Skeletal muscle satellite cell (primary cell): ENCODE data around the gene TMEM141.
"Not testable (repeated sequence)": the region's sequence is repeated elsewhere in the genome, so short reads cannot be mapped to it uniquely, and the experiment has no call there.

Experiments used
- H3K27me3 ChIP-seq: 2 replicates; pipeline ENCODE4 v1.7.0; 2013; ENCODE audit warnings: low read length; ENCODE audit not compliant: control insufficient read depth, insufficient read depth
- H3K36me3 ChIP-seq: 2 replicates; pipeline ENCODE4 v1.7.0; 2013; ENCODE audit warnings: mild to moderate bottlenecking, control low read depth, low read length; ENCODE audit not compliant: insufficient read depth
- H3K4me1 ChIP-seq: 2 replicates; pipeline ENCODE4 v1.7.0; 2013; ENCODE audit warnings: low read length; ENCODE audit not compliant: control insufficient read depth, insufficient read depth
- H3K4me2 ChIP-seq: 2 replicates; pipeline ENCODE4 v1.7.0; 2013; ENCODE audit warnings: mild to moderate bottlenecking, low read length
- H3K4me3 ChIP-seq: 2 replicates; pipeline ENCODE4 v1.7.0; 2013; ENCODE audit warnings: low read length
- H3K9ac ChIP-seq: 2 replicates; pipeline ENCODE4 v1.7.0; 2013; ENCODE audit warnings: mild to moderate bottlenecking, low read depth, low read length, moderate library complexity
- H3K9me3 ChIP-seq: replicated peaks from 2 replicates; pipeline ENCODE4 v1.7.0; 2013; ENCODE audit warnings: mild to moderate bottlenecking, control low read depth, low read length

Gene TMEM141

GRCh38 chr9:136793086-136793946, 2.2 kb downstream of the TMEM141 start:
- peaks cover 15% of the 10 kb centered on the region for H3K27me3 ChIP-seq
- no peaks in the 10 kb centered on the region for H3K9me3 ChIP-seq
- no peak overlapping the region for H3K4me3 ChIP-seq
- H3K4me1 ChIP-seq, result peaks cover 12% of the 10 kb centered on the region
- H3K9ac ChIP-seq, result no peak overlapping the region
- H3K36me3 ChIP-seq, result no peaks in the 10 kb centered on the region
- H3K4me2 ChIP-seq, result no peak overlapping the region

- H3K27me3 ChIP-seq, result peaks cover 24% of the 10 kb centered on the region
- no peaks in the 10 kb centered on the region for H3K9me3 ChIP-seq
- no peak overlapping the region for H3K4me3 ChIP-seq
- peaks cover 12% of the 10 kb centered on the region for H3K4me1 ChIP-seq
- H3K9ac ChIP-seq, result no peak overlapping the region
- no peak overlapping the region for H3K4me2 ChIP-seq
- no peaks in the 10 kb centered on the region for H3K36me3 ChIP-seq
These were observed 3.3 kb downstream of the TMEM141 start for GRCh38 chr9:136794281-136794999.

DNA sequence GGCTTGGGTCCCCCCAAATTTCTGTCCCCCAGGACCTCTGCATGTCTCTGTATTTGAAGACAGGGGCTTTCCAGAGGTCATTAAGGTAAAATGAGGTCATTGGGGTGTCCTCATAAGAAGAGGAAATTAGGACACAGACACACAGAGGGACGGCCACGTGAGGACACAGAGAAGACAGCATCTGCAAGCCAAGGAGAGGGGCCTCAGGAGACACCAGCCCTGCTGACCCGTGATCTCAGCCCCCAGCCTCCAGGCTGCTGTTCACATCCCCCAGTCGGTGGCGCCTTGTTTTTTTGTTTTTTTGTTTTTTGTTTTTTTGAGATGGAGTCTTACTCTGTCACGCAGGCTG, 3.8 kb downstream of the TMEM141 start:
- peaks cover 17% of the 10 kb centered on the region for H3K4me1 ChIP-seq
- H3K36me3 ChIP-seq, result no peaks in the 10 kb centered on the region
- no peaks in the 10 kb centered on the region for H3K9me3 ChIP-seq
- H3K9ac ChIP-seq, result no peak overlapping the region
- no peak overlapping the region for H3K4me3 ChIP-seq
- peaks cover 28% of the 10 kb centered on the region for H3K27me3 ChIP-seq
- H3K4me2 ChIP-seq, result no peak overlapping the region

DNA sequence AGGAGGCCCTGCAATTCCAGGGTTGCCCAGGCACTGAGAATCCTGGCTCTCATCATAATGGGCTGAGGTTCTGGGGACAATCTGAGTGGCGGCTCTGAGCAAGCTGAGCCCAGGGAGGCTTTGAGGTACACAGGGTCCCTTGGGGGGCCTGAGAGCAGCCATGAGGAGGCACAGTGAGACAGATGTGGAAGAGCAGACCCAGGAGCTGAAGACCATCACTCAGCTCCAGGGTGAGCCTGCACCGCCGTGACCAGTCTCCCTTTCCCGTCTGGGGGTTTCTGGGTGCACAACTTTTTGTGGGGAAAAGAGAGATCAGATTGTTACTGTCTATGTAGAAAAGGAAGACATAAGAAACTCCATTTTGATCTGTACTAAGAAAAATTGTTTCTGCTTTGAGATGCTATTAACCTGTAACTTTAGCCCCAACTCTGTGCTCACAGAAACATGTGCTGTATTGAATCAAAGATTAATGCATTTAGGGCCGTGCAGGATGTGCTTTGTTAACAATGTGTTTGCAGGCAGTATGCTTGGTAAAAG, 5.2 kb downstream of the TMEM141 start, which contains the start of gene CCDC183:
Gene CCDC183 (plus strand): TSS at position 101 of the 537 bp plus-strand sequence. CDS start 60 bp downstream, at position 161.
- no peak within 1 kb of the TSS for H3K9ac ChIP-seq
- no peaks in the 10 kb centered on the region for H3K9me3 ChIP-seq
- no peak within 1 kb of the TSS for H3K4me3 ChIP-seq
- H3K4me1 ChIP-seq, result peaks cover 10% of the 10 kb centered on the region
- peaks cover 39% of the 10 kb centered on the region for H3K27me3 ChIP-seq
- no peaks in the 10 kb centered on the region for H3K36me3 ChIP-seq
- H3K4me2 ChIP-seq, result no peak within 1 kb of the TSS

DNA sequence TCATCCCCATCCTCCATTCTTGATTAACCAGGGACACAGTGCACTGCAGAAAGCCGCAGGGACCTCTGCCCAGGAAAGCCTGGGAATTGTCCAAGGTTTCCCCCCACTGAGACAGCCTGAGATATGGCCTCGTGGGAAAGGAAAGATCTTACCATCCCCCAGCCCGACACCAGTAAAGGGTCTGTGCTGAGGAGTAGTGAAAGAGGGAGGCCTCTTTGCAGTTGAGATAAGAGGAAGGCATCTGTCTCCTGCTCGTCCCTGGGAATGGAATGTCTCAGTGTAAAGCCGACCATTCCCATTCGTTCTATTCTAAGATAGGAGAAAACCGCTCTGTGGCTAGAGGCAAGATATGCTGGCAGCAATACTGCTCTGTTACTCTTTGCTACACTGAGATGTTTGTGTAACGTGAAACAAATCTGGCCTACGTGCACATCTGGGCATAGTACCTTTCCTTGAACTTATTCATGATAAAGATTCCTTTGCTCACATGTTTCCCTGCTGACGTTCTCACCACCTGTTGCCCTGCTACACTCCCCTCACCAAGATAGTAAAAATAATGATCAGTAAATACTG, 5.7 kb downstream of the TMEM141 start:
- H3K4me1 ChIP-seq, H3K4me3 ChIP-seq: not testable (repeated sequence)

GRCh38 chr9:136798708-136799078, 7.5 kb downstream of the TMEM141 start:
- Histone ChIP-seq H3K4me1 (peaks cover 5% of the 10 kb centered on the region), H3K4me2 (no peak overlapping the region), H3K9ac (no peak overlapping the region), H3K36me3 (no peaks in the 10 kb centered on the region), H3K9me3 (no peaks in the 10 kb centered on the region), H3K4me3 (no peak overlapping the region), H3K27me3 (peaks cover 50% of the 10 kb centered on the region)

More for the DNA sequence above, 5.7 kb downstream of the TMEM141 start:
- not testable (repeated sequence) for H3K9ac ChIP-seq, H3K36me3 ChIP-seq, H3K9me3 ChIP-seq, H3K4me2 ChIP-seq
- peaks cover 43% of the 10 kb centered on the region for H3K27me3 ChIP-seq

DNA sequence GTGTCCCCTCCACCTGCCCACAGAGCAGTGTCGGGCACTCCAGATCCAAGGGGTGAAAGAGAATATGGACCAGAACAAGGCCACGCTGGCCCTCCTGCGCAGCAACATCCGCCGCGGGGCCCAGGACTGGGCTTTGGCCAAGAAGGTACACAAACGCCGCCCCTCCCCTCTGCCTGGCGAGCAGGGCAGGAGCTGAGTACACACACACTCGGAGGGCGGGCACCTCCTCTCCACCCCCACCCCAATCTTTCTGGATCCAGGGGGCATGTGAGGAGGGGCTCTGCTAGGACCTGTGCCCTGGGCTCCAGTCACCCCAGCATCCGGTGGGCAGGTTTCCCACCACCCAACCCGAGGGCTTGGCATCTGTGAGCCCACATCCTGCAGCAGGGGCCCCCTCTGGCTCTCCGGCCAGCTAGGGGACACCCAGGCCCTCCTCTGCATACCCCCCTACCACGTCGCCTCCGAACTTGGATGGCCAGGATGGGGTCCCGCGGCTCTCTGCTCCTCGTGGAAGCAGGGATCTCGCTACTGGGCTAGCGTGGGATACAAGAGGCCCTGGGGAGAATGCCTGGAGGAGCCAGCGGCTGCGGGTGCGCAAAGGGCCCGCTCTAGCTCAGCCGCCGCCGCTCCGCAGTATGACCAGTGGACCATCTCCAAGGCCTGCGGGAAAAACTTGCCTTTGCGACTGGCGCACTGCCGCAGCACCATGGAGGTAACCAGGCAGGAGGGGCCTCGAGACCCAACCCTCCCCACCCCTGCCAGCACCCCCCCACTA, 8.1 kb downstream of the TMEM141 start:
- H3K9ac ChIP-seq, result no peak overlapping the region
- H3K27me3 ChIP-seq, result peaks cover 50% of the 10 kb centered on the region
- no peaks in the 10 kb centered on the region for H3K36me3 ChIP-seq
- H3K4me3 ChIP-seq, result no peak overlapping the region
- H3K9me3 ChIP-seq, result no peaks in the 10 kb centered on the region
- H3K4me2 ChIP-seq, result peak overlapping the region; percentile 55
- H3K4me1 ChIP-seq, result peaks cover 5% of the 10 kb centered on the region

GRCh38 chr9:136799854-136800657, 8.9 kb downstream of the TMEM141 start:
- Histone ChIP-seq H3K4me2 (peak overlapping the region; percentile 65), H3K9ac (no peak overlapping the region), H3K4me3 (no peak overlapping the region), H3K4me1 (peaks cover 5% of the 10 kb centered on the region), H3K9me3 (no peaks in the 10 kb centered on the region), H3K27me3 (peaks cover 46% of the 10 kb centered on the region), H3K36me3 (no peaks in the 10 kb centered on the region)

DNA sequence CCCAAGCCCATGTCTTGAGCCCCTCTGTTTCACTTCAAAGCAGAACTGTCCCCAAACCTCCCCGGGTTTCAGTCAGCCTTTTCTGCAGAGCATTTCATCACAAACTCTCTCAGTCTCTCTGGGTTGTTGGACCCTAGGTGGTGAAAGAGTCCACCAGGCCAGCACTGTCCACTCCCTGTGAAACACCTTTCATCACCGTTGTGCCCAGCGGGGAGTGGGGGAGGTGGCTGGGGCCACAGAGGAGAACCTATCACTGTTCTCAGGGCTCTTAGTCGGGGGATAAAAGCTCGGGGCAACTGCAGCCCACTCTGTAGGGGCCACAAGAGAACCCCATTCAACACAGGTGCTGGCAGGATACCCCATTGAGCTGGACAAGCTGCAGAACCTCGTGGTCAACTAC, 11.2 kb downstream of the TMEM141 start:
- Histone ChIP-seq H3K4me3 (no peak overlapping the region), H3K4me1 (peaks cover 13% of the 10 kb centered on the region), H3K9ac (no peak overlapping the region), H3K27me3 (peaks cover 38% of the 10 kb centered on the region), H3K4me2 (no peak overlapping the region), H3K36me3 (no peaks in the 10 kb centered on the region), H3K9me3 (no peaks in the 10 kb centered on the region)

- not testable (repeated sequence) for H3K9ac ChIP-seq, H3K4me3 ChIP-seq, H3K36me3 ChIP-seq, H3K9me3 ChIP-seq, H3K4me2 ChIP-seq
- Histone ChIP-seq H3K27me3 (peaks cover 36% of the 10 kb centered on the region), H3K4me1 (peaks cover 13% of the 10 kb centered on the region)
These were observed 11.9 kb downstream of the TMEM141 start for GRCh38 chr9:136803009-136803550.
